K562 (cell line): ENCODE measurements around the gene SELENOI. TPM values are rescaled to one million over a fixed set of nuclear protein-coding genes. Genes with fewer than 3 reads are reported as not detected.

Source experiments
- ATAC-seq: fragments of 200-7000 bp; cut with Tn5 transposase; 3 replicates; pipeline ENCODE4 v1.9.1; 2020; ENCODE audit warnings: moderate library complexity
- BruUV-seq: library from RNA; stranded (reverse); fragments of 400-500 nt; replicated peaks from 2 replicates; lab custom pipeline; 2021; lab: Mats Ljungman, UMichigan
- CTCF ChIA-PET: fragments of 300-600 bp; formaldehyde crosslinking; extraction: SDS; loops from one replicate; lab custom pipeline; 2021; ENCODE audit warnings: low intra/inter-chr PET ratio; lab: Yijun Ruan, JAX
- POLR2A ChIA-PET: fragments of 300-600, 350-650 bp; sonication (Branson Sonifier 250); formaldehyde crosslinking; extraction: SDS; loops from one replicate; lab custom pipeline; 2021; ENCODE audit warnings: antibody characterized with exemption, inconsistent platforms; lab: Yijun Ruan, JAX
- DNase-seq, 4 experiments: peaks; one replicate each; pipeline versions ENCODE4 v3.0.0 to v3.0.0-alpha.2; 2011 to 2018; ENCODE audit warnings: low spot score in 3 of 4, mixed read lengths in 3 of 4; ENCODE audit errors: extremely low read depth in 1 of 4
- FAIRE-seq: peaks from 2 replicates; lab custom pipeline; 2011; peaks lifted over from hg19 to GRCh38; lab: Jason Lieb, UNC
- H2AFZ ChIP-seq: 2 replicates; pipeline ENCODE4 v1.6.0; 2011; ENCODE audit warnings: low read depth, low read length, control low read depth, inconsistent platforms
- H3K27ac ChIP-seq: fragments of 200-600 bp; 3 replicates; pipeline ENCODE4 v1.8.0; 2011; ENCODE audit warnings: low read depth, mild to moderate bottlenecking, control low read depth, inconsistent platforms, low read length, moderate library complexity, mixed read lengths; ENCODE audit errors: extremely low read depth
- H3K27me3 ChIP-seq, 2 experiments: fragments of 300-600 bp in 1 of 2; 2 replicates in 1 of 2; 3 replicates in 1 of 2; pipeline versions ENCODE4 v1.6.0 to v1.8.0; 2011; ENCODE audit warnings: inconsistent platforms in 2 of 2, low read length in 2 of 2, mild to moderate bottlenecking in 1 of 2, mixed read lengths in 1 of 2, moderate library complexity in 1 of 2; ENCODE audit not compliant: control insufficient read depth in 2 of 2, insufficient read depth in 2 of 2
- H3K36me3 ChIP-seq: fragments of 300-600 bp; 3 replicates; pipeline ENCODE4 v1.8.0; 2011; ENCODE audit warnings: mild to moderate bottlenecking, low read length, inconsistent platforms; ENCODE audit not compliant: control insufficient read depth, insufficient read depth
- H3K4me1 ChIP-seq, 2 experiments: fragments of 200-600 bp in 1 of 2; replicated peaks in 1 of 2; 2 replicates in 1 of 2; 3 replicates in 1 of 2; pipeline versions ENCODE4 v1.5.1 to v1.8.0; 2011; ENCODE audit warnings: inconsistent platforms in 2 of 2, low read length in 2 of 2, mild to moderate bottlenecking in 1 of 2, mixed read lengths in 1 of 2, moderate library complexity in 1 of 2; ENCODE audit not compliant: control insufficient read depth in 2 of 2, insufficient read depth in 2 of 2
- H3K4me2 ChIP-seq: 2 replicates; pipeline ENCODE4 v1.6.1; 2011; ENCODE audit warnings: low read length, control low read depth, inconsistent platforms, mixed read lengths; ENCODE audit not compliant: insufficient read depth
- H3K4me3 ChIP-seq: fragments of 200-600 bp; sonication (generic), shearing (Covaris generic); 2 replicates; pipeline ENCODE4 v1.5.1; 2016; ENCODE audit warnings: control low read depth, inconsistent platforms
- H3K79me2 ChIP-seq: fragments of 200-600 bp; 3 replicates; pipeline ENCODE4 v1.8.0; 2011; ENCODE audit warnings: low read length, inconsistent platforms; ENCODE audit not compliant: control insufficient read depth, insufficient read depth
- H3K9ac ChIP-seq, 2 experiments: 2 replicates each; pipeline versions ENCODE4 v1.6.0 to v1.6.1; 2011; ENCODE audit warnings: low read depth in 2 of 2, low read length in 2 of 2, control low read depth in 1 of 2, inconsistent platforms in 1 of 2, mild to moderate bottlenecking in 1 of 2, mixed read lengths in 1 of 2; ENCODE audit not compliant: insufficient read depth in 1 of 2
- H3K9me1 ChIP-seq: one replicate; pipeline ENCODE4 v1.6.0; 2011; ENCODE audit warnings: inconsistent platforms, mild to moderate bottlenecking, low read length, moderate library complexity; ENCODE audit not compliant: control insufficient read depth, insufficient read depth
- H3K9me3 ChIP-seq: replicated peaks from 2 replicates; pipeline ENCODE4 v1.5.1; 2011; ENCODE audit warnings: low read depth, low read length, inconsistent platforms; ENCODE audit not compliant: control insufficient read depth, insufficient read depth
- H4K20me1 ChIP-seq: replicated peaks from 2 replicates; pipeline ENCODE4 v1.6.1; 2011; ENCODE audit warnings: low read length, inconsistent platforms, mixed read lengths; ENCODE audit not compliant: control insufficient read depth, insufficient read depth
- C11orf30 ChIP-seq: fragments of 450-650 bp; IDR thresholded peaks from 2 replicates; pipeline ENCODE4 v1.6.1; 2016; ENCODE audit warnings: low read depth, mild to moderate bottlenecking
- WGBS: fragments of 100-300 bp; shearing (Covaris generic); methylation state at CpG from one replicate; pipeline ENCODE4 v1.1.6; 2016; ENCODE audit warnings: low coverage, mixed read lengths; ENCODE audit not compliant: insufficient coverage; ENCODE audit errors: missing lambda C conversion rate; 5-methylcytosine and 5-hydroxymethylcytosine counted together
- in situ Hi-C: fragments of 300-500 bp; cut with MboI; formaldehyde crosslinking; loops from 4 replicates; pipeline ENCODE4 v1.15.0; 2018; ENCODE audit warnings: inconsistent platforms, mixed read lengths
- intact Hi-C: fragments of 100-400 bp; cut with micrococcal nuclease; formaldehyde crosslinking; loops from 2 replicates; pipeline ENCODE4 v1.14.2; 2022
- polyA plus RNA-seq, 8 experiments: library from polyadenylated mRNA; depleted of rRNA in 4 of 8; stranded (reverse) in 5 of 8; unstranded in 3 of 8; fragments of >200 nt; fragmentation: Nextera tagmentation in 2 of 8; fragmentation: Illumina TruSeq in 1 of 8; extraction: Ambion mirVana in 2 of 8; extraction: Trizol in 1 of 8; gene quantifications; 2 replicates each; pipeline versions ENCODE4 v1.2.1 to v1.2.3, GENCODE V29; 2011 to 2014; ENCODE audit warnings: inconsistent platforms in 1 of 8, missing spikeins in 1 of 8
- total RNA-seq, 7 experiments: library from RNA; depleted of rRNA in 6 of 7; stranded (reverse); fragments of >200 nt in 6 of 7; fragmentation: Illumina TruSeq in 2 of 7; extraction: Trizol in 2 of 7; gene quantifications; 2 replicates each; pipeline versions ENCODE4 v1.2.1 to v1.2.3, GENCODE V29; 2011 to 2021; ENCODE audit warnings: low replicate concordance in 1 of 7
- TF ChIP-seq, protein P1 (sequence below): sonication (generic); formaldehyde crosslinking; IDR thresholded peaks from 2 replicates; pipeline ENCODE4 v1.8.0; 2022; ENCODE audit warnings: mild to moderate bottlenecking, missing genetic modification reagents, borderline replicate concordance
- TF ChIP-seq, protein P2 (sequence below), 2 experiments: fragments of 450-650 bp in 1 of 2; sonication (generic) in 1 of 2; formaldehyde crosslinking in 1 of 2; IDR thresholded peaks in 1 of 2; conservative IDR thresholded peaks in 1 of 2; 2 replicates each; pipeline versions ENCODE4 v1.6.1 to v1.8.1; 2016 to 2023; ENCODE audit warnings: mild to moderate bottlenecking in 2 of 2, moderate library complexity in 2 of 2, inconsistent platforms in 1 of 2, missing genetic modification reagents in 1 of 2
- TF ChIP-seq, protein P3 (sequence below): conservative IDR thresholded peaks from 2 replicates; pipeline ENCODE4 v1.6.1; 2011; ENCODE audit warnings: low read depth, mild to moderate bottlenecking, low read length; ENCODE audit not compliant: control insufficient read depth

Gene SELENOI
- total and polyA plus RNA-seq, 9 of the 15 experiments (the other 6 are each of a cell fraction or from before 2014, with no cell fraction given) = 9.6 to 46.9 (median 24.4) TPM

DNA sequence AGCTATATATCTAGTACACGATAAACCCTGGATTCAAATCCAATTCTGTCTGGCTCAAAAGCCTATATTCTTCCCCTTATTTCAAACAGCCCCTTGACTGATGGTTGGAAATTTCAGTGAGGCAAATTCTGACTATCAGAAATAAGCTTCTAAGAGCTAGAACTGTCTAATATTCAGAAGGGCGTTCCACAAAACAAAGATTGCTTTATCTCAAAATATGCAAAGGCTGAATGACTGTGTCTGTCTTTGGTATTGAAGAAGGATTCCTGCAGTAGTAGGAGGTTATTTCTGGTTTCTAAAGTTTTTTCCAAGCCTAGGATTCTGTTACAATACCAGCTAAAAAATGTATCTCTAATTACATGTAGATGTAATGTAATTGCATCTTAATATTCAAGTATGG is 86.9 kb downstream of the SELENOI start:
- H3K4me3 ChIP-seq = no peak overlapping the region
- no TSS peak for BruUV-seq
- ChIA-PET CTCF (no interaction called here), POLR2A (interaction anchor here (1.1 to 2.9 kb wide), 7 partner anchors 9 to 188 kb away, joined by 3 to 16 read pairs (median 3); partner anchors contain the start of genes HADHA and HADHB)
- intact Hi-C loops (no loop called here), in situ Hi-C loops (no loop called here)
- DNase-seq (no peak), ATAC-seq (no peak), FAIRE-seq (no peak)
- no peak overlapping the region for H3K4me2 ChIP-seq
- H3K4me1 ChIP-seq = no peaks in the 10 kb centered on the region; a peak in 1 of 5 replicates
- no peak overlapping the region for H3K9ac ChIP-seq
- no peaks in the 10 kb centered on the region for H3K79me2 ChIP-seq
- H3K36me3 ChIP-seq = no peaks in the 10 kb centered on the region
- no peaks in the 10 kb centered on the region for H3K9me1 ChIP-seq
- no peaks in the 10 kb centered on the region for H4K20me1 ChIP-seq
- H3K27ac ChIP-seq = no peak overlapping the region
- H2AFZ ChIP-seq = no peak overlapping the region
- 4% methylated on average over 2 of the region's 2 CpGs for whole genome bisulfite sequencing
- H3K9me3 ChIP-seq = no peaks in the 10 kb centered on the region; the same call in 1 of the 2 replicates
- TF ChIP-seq, protein P1, sequence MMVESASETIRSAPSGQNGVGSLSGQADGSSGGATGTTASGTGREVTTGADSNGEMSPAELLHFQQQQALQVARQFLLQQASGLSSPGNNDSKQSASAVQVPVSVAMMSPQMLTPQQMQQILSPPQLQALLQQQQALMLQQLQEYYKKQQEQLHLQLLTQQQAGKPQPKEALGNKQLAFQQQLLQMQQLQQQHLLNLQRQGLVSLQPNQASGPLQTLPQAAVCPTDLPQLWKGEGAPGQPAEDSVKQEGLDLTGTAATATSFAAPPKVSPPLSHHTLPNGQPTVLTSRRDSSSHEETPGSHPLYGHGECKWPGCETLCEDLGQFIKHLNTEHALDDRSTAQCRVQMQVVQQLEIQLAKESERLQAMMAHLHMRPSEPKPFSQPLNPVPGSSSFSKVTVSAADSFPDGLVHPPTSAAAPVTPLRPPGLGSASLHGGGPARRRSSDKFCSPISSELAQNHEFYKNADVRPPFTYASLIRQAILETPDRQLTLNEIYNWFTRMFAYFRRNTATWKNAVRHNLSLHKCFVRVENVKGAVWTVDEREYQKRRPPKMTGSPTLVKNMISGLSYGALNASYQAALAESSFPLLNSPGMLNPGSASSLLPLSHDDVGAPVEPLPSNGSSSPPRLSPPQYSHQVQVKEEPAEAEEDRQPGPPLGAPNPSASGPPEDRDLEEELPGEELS = no peak
- 0 out of 5 replicates have a peak, but pooled peaks cover 0 to 4% of the 10 kb centered on the region in 2 experiments for H3K27me3 ChIP-seq

DNA sequence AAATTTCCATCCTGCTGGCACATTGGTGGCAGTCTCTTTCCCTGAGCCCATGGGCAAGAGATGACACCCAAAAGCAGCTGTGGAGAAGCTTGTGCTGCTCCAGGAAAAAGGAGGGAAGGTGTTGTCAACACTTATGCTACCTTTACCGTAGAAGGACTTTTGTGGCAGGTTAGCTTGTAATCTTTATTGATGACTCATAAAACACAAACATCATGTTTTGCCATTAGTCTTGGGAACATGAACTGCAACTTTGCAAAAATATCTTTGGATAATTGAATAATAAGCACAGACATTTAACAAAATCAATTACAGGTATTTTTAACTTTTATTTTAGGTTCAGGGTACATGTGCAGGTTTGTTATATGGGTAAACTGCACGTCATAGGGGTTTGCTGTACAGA is 89.2 kb downstream of the SELENOI start:
- no peaks in the 10 kb centered on the region; a peak in 3 of 5 replicates for H3K4me1 ChIP-seq
- TF ChIP-seq, protein P2, sequence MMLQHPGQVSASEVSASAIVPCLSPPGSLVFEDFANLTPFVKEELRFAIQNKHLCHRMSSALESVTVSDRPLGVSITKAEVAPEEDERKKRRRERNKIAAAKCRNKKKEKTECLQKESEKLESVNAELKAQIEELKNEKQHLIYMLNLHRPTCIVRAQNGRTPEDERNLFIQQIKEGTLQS (IDR thresholded peaks at IDR 0.05) = peak; percentile 36
- TF ChIP-seq, protein P2 (CRISPR knock-in tag; conservative IDR thresholded peaks at IDR 0.05) = no peak
- TF ChIP-seq C11orf30 = 0 out of 2 replicates have a peak, but pooled peaks have one; percentile 5
- TF ChIP-seq, protein P3, sequence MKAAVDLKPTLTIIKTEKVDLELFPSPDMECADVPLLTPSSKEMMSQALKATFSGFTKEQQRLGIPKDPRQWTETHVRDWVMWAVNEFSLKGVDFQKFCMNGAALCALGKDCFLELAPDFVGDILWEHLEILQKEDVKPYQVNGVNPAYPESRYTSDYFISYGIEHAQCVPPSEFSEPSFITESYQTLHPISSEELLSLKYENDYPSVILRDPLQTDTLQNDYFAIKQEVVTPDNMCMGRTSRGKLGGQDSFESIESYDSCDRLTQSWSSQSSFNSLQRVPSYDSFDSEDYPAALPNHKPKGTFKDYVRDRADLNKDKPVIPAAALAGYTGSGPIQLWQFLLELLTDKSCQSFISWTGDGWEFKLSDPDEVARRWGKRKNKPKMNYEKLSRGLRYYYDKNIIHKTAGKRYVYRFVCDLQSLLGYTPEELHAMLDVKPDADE = no peak
- WGBS = 35% methylated on average over 2 of the region's 2 CpGs
- no peak overlapping the region for H3K27ac ChIP-seq
- H4K20me1 ChIP-seq = no peaks in the 10 kb centered on the region
- 0 out of 5 replicates have a peak, but pooled peaks cover 0 to 4% of the 10 kb centered on the region in 2 experiments for H3K27me3 ChIP-seq
- H3K9me1 ChIP-seq = no peaks in the 10 kb centered on the region
- 0 out of 2 replicates have a peak overlapping the region, but pooled peaks have one; percentile 2 for H2AFZ ChIP-seq
- no peaks in the 10 kb centered on the region; the same call in 1 of the 2 replicates for H3K9me3 ChIP-seq
- H3K4me2 ChIP-seq = no peak overlapping the region
- ATAC-seq (no peak), DNase-seq (no peak), FAIRE-seq (no peak)
- POLR2A ChIA-PET = interaction anchor here (1.3 kb wide), 1 partner anchor 9 kb away, joined by 5 read pairs; no protein-coding TSS in a partner anchor
- intact Hi-C loops (no loop called here), in situ Hi-C loops (no loop called here)
- H3K79me2 ChIP-seq = no peaks in the 10 kb centered on the region
- no peak overlapping the region for H3K9ac ChIP-seq
- H3K36me3 ChIP-seq = no peaks in the 10 kb centered on the region
- no TSS peak for BruUV-seq
- CTCF ChIA-PET = no interaction called here
- H3K4me3 ChIP-seq = no peak overlapping the region
